Measurements from ENCODE around the gene GIN1. TPM values are rescaled to one million over a fixed set of nuclear protein-coding genes. Genes with fewer than 3 reads are reported as not detected.

Gene GIN1
- total RNA-seq, 3 donors from 2014 or later (not counting 1 experiment from before 2014, with no cell fraction given): 3.3 to 3.6 (median 3.4) TPM

- intact Hi-C loops (cut with micrococcal nuclease): loop anchor here (10.0 kb wide), 1 partner anchor 73 kb away; no protein-coding TSS in a partner anchor
- Mint-ChIP-seq H3K27ac (no peak overlapping the region), H3K4me3 (no peak overlapping the region), H3K4me1 (peaks cover under 1 to 5% of the 10 kb centered on the region in 2 donors), H3K36me3 (peaks cover 10% of the 10 kb centered on the region), H3K27me3 (ENCODE audit: low read depth in 2 of 2) (no peaks in the 10 kb centered on the region), H3K9me3 (no peaks in the 10 kb centered on the region)
- DNase-seq: no peak
- H3K36me3 ChIP-seq (ENCODE audit: control insufficient read depth, insufficient read depth, low read length): peaks cover 28% of the 10 kb centered on the region
- H3K27me3 ChIP-seq (ENCODE audit: control insufficient read depth, insufficient read depth, low read length): no peaks in the 10 kb centered on the region
- TF ChIP-seq CTCF (IDR thresholded peaks at IDR 0.05): no peak
- no peak overlapping the region for H3K4me3 ChIP-seq (ENCODE audit: low read length)
- no peak for ATAC-seq
- WGBS (ENCODE audit: insufficient coverage): no CpG with 5 or more reads among the region's 3 CpGs
- H3K9me3 ChIP-seq (ENCODE audit: control insufficient read depth, insufficient read depth, low read length): no peaks in the 10 kb centered on the region
- H3K27ac ChIP-seq (ENCODE audit: low read length): no peak overlapping the region
- H3K4me1 ChIP-seq (ENCODE audit: control insufficient read depth, insufficient read depth, low read length): no peaks in the 10 kb centered on the region
Observed at GRCh38 chr5:103138202-103138690, 18.3 kb upstream of the GIN1 start.

GRCh38 chr5:103135461-103135860 lies 15.5 kb upstream of the GIN1 start:
- no peak overlapping the region for H3K27ac ChIP-seq (ENCODE audit: low read length)
- no peaks in the 10 kb centered on the region for H3K4me1 ChIP-seq (ENCODE audit: control insufficient read depth, insufficient read depth, low read length)
- H3K27ac Mint-ChIP-seq: no peak overlapping the region
- 100% methylated on average over 1 of the region's 1 CpG for WGBS (ENCODE audit: insufficient coverage)
- no peak for TF ChIP-seq CTCF (IDR thresholded peaks at IDR 0.05)
- H3K27me3 ChIP-seq (ENCODE audit: control insufficient read depth, insufficient read depth, low read length): no peaks in the 10 kb centered on the region
- H3K27me3 Mint-ChIP-seq (ENCODE audit: low read depth in 2 of 2): no peaks in the 10 kb centered on the region
- no peak overlapping the region for H3K4me3 Mint-ChIP-seq
- peaks cover 10% of the 10 kb centered on the region for H3K36me3 Mint-ChIP-seq
- no peak overlapping the region for H3K4me3 ChIP-seq (ENCODE audit: low read length)
- no peaks in the 10 kb centered on the region for H3K9me3 ChIP-seq (ENCODE audit: control insufficient read depth, insufficient read depth, low read length)
- intact Hi-C loops (cut with micrococcal nuclease): loop anchor here (10.0 kb wide), 1 partner anchor 71 kb away; no protein-coding TSS in a partner anchor
- H3K36me3 ChIP-seq (ENCODE audit: control insufficient read depth, insufficient read depth, low read length): peaks cover 29% of the 10 kb centered on the region
- H3K4me1 Mint-ChIP-seq: peaks cover 12 to 17% of the 10 kb centered on the region in 2 donors
- no peak for DNase-seq
- no peak for ATAC-seq
- H3K9me3 Mint-ChIP-seq: no peaks in the 10 kb centered on the region

GRCh38 chr5:103133231-103133630 lies 13.3 kb upstream of the GIN1 start:
- Histone ChIP-seq H3K4me1 (ENCODE audit: control insufficient read depth, insufficient read depth, low read length) (no peaks in the 10 kb centered on the region), H3K27ac (ENCODE audit: low read length) (no peak overlapping the region), H3K36me3 (ENCODE audit: control insufficient read depth, insufficient read depth, low read length) (peaks cover 19% of the 10 kb centered on the region), H3K9me3 (ENCODE audit: control insufficient read depth, insufficient read depth, low read length) (no peaks in the 10 kb centered on the region), H3K4me3 (ENCODE audit: low read length) (no peak overlapping the region), H3K27me3 (ENCODE audit: control insufficient read depth, insufficient read depth, low read length) (no peaks in the 10 kb centered on the region)
- no peaks in the 10 kb centered on the region for H3K27me3 Mint-ChIP-seq (ENCODE audit: low read depth in 2 of 2)
- DNase-seq (no peak), ATAC-seq (no peak)
- H3K4me3 Mint-ChIP-seq: no peak overlapping the region
- no peaks in the 10 kb centered on the region for H3K9me3 Mint-ChIP-seq
- no peak for TF ChIP-seq CTCF (IDR thresholded peaks at IDR 0.05)
- WGBS (ENCODE audit: insufficient coverage): no CpG with 5 or more reads among the region's 2 CpGs
- peaks cover 12% of the 10 kb centered on the region in 2 donors for H3K4me1 Mint-ChIP-seq
- intact Hi-C loops (cut with micrococcal nuclease): loop anchor here (10.0 kb wide), 1 partner anchor 68 kb away; no protein-coding TSS in a partner anchor
- peak overlapping the region; percentile 20 to 37 for H3K27ac Mint-ChIP-seq
- H3K36me3 Mint-ChIP-seq: no peaks in the 10 kb centered on the region

GRCh38 chr5:103132684-103133083 lies 12.7 kb upstream of the GIN1 start:
- Histone ChIP-seq H3K4me1 (ENCODE audit: control insufficient read depth, insufficient read depth, low read length) (no peaks in the 10 kb centered on the region), H3K27me3 (ENCODE audit: control insufficient read depth, insufficient read depth, low read length) (no peaks in the 10 kb centered on the region), H3K27ac (ENCODE audit: low read length) (no peak overlapping the region), H3K4me3 (ENCODE audit: low read length) (no peak overlapping the region), H3K36me3 (ENCODE audit: control insufficient read depth, insufficient read depth, low read length) (peaks cover 19% of the 10 kb centered on the region), H3K9me3 (ENCODE audit: control insufficient read depth, insufficient read depth, low read length) (no peaks in the 10 kb centered on the region)
- Mint-ChIP-seq H3K36me3 (no peaks in the 10 kb centered on the region), H3K9me3 (no peaks in the 10 kb centered on the region), H3K4me3 (no peak overlapping the region), H3K27me3 (ENCODE audit: low read depth in 2 of 2) (no peaks in the 10 kb centered on the region), H3K4me1 (peaks cover 14% of the 10 kb centered on the region in 2 donors), H3K27ac (peak overlapping the region; percentile 20 to 37)
- ATAC-seq (peak in 1 of 3 donors; percentile 39), DNase-seq (no peak)
- TF ChIP-seq CTCF (IDR thresholded peaks at IDR 0.05): no peak
- intact Hi-C loops (cut with micrococcal nuclease): loop anchor here (10.0 kb wide), 1 partner anchor 68 kb away; no protein-coding TSS in a partner anchor
- WGBS (ENCODE audit: insufficient coverage): 89% methylated on average over 1 of the region's 1 CpG

Measured in natural killer cell (primary cell).